K562 (cell line): ENCODE measurements around the gene MICOS13. TPM values are rescaled to one million over a fixed set of nuclear protein-coding genes. Genes with fewer than 3 reads are reported as not detected.

Experiments used
- AFF4 ChIP-seq: sonication (generic); formaldehyde crosslinking; IDR thresholded peaks from 2 replicates; pipeline ENCODE4 v1.8.0; 2023; ENCODE audit warnings: mild to moderate bottlenecking, missing genetic modification reagents
- ATF6 ChIP-seq: sonication (generic); formaldehyde crosslinking; IDR thresholded peaks from 2 replicates; pipeline ENCODE4 v1.4.0; 2020; ENCODE audit warnings: mild to moderate bottlenecking, missing genetic modification reagents
- CHD2 ChIP-seq: IDR thresholded peaks from 2 replicates; pipeline ENCODE4 v1.6.1; 2011; ENCODE audit warnings: low read depth, low read length
- CREB1 ChIP-seq, 2 experiments: sonication (generic) in 1 of 2; formaldehyde crosslinking in 1 of 2; IDR thresholded peaks; 2 replicates each; pipeline versions ENCODE4 v1.6.1 to v1.8.0; 2012 to 2022; ENCODE audit warnings: inconsistent platforms in 1 of 2, mild to moderate bottlenecking in 1 of 2, missing genetic modification reagents in 1 of 2, moderate library complexity in 1 of 2
- HDAC6 ChIP-seq: IDR thresholded peaks from 2 replicates; pipeline ENCODE4 v1.6.1; 2012; ENCODE audit warnings: low read depth, mild to moderate bottlenecking, control low read depth, inconsistent platforms, low read length, moderate library complexity
- HNRNPL ChIP-seq: fragments of 200-400 bp; formaldehyde crosslinking; IDR thresholded peaks from 2 replicates; pipeline ENCODE4 v1.6.1; 2017; ENCODE audit warnings: low read depth, mild to moderate bottlenecking, low read length
- KDM4B ChIP-seq, 2 experiments: fragments of 450-650 bp in 1 of 2; sonication (generic) in 1 of 2; IDR thresholded peaks; 2 replicates each; pipeline ENCODE4 v1.6.1; 2016 to 2017; ENCODE audit warnings: borderline replicate concordance in 2 of 2, antibody characterized with exemption in 1 of 2, low read depth in 1 of 2, mild to moderate bottlenecking in 1 of 2
- NR4A1 ChIP-seq, 2 experiments: fragments of 250-450 bp in 1 of 2; fragments of 450-650 bp in 1 of 2; sonication (Bioruptor Pico) in 1 of 2; IDR thresholded peaks; 2 replicates each; pipeline versions ENCODE4 v1.4.0 to v1.6.1; 2016 to 2020; ENCODE audit warnings: mild to moderate bottlenecking in 2 of 2, missing compliant biosample characterization in 1 of 2, missing genetic modification characterization in 1 of 2, moderate library complexity in 1 of 2
- POLR2AphosphoS2 ChIP-seq: IDR thresholded peaks from 2 replicates; pipeline ENCODE4 v1.6.1; 2012; ENCODE audit warnings: low read length, improper control_type of control experiment
- PRPF4 ChIP-seq: fragments of 200-400 bp; formaldehyde crosslinking; IDR thresholded peaks from one replicate; pipeline ENCODE4 v1.6.1; 2017; ENCODE audit warnings: low read length, low read depth, mild to moderate bottlenecking; ENCODE audit not compliant: insufficient read depth, poor library complexity, severe bottlenecking
- STAT5B ChIP-seq: fragments of 250-450 bp; sonication (Bioruptor Pico); IDR thresholded peaks from 2 replicates; pipeline ENCODE4 v1.8.0; 2021; ENCODE audit warnings: mild to moderate bottlenecking, inconsistent platforms
- SUPT5H ChIP-seq: fragments of 450-650 bp; IDR thresholded peaks from 2 replicates; pipeline ENCODE4 v1.6.1; 2016
- TEAD1 ChIP-seq, 2 experiments: fragments of 450-650 bp in 1 of 2; sonication (generic) in 1 of 2; formaldehyde crosslinking; IDR thresholded peaks; 2 replicates each; pipeline versions ENCODE4 v1.4.0 to v1.8.0; 2020 to 2022; ENCODE audit warnings: mild to moderate bottlenecking in 2 of 2, missing genetic modification reagents in 1 of 2
- ZBTB7A ChIP-seq: IDR thresholded peaks from 2 replicates; pipeline ENCODE4 v1.6.1; 2011; ENCODE audit warnings: low read depth, mild to moderate bottlenecking, low read length, moderate library complexity, borderline replicate concordance; ENCODE audit not compliant: control insufficient read depth
- ZC3H4 ChIP-seq: sonication (generic); formaldehyde crosslinking; IDR thresholded peaks from 2 replicates; pipeline ENCODE4 v1.9.0; 2021; ENCODE audit warnings: missing genetic modification reagents, borderline replicate concordance
- polyA plus RNA-seq, 8 experiments: library from polyadenylated mRNA; depleted of rRNA in 4 of 8; stranded (reverse) in 5 of 8; unstranded in 3 of 8; fragments of >200 nt; fragmentation: Nextera tagmentation in 2 of 8; fragmentation: Illumina TruSeq in 1 of 8; extraction: Ambion mirVana in 2 of 8; extraction: Trizol in 1 of 8; gene quantifications; 2 replicates each; pipeline versions ENCODE4 v1.2.1 to v1.2.3, GENCODE V29; 2011 to 2014; ENCODE audit warnings: inconsistent platforms in 1 of 8, missing spikeins in 1 of 8
- total RNA-seq, 7 experiments: library from RNA; depleted of rRNA in 6 of 7; stranded (reverse); fragments of >200 nt in 6 of 7; fragmentation: Illumina TruSeq in 2 of 7; extraction: Trizol in 2 of 7; gene quantifications; 2 replicates each; pipeline versions ENCODE4 v1.2.1 to v1.2.3, GENCODE V29; 2011 to 2021; ENCODE audit warnings: low replicate concordance in 1 of 7
- TF ChIP-seq, protein P1 (sequence below): fragments of 250-450 bp; sonication (Bioruptor Pico); IDR thresholded peaks from 2 replicates; pipeline ENCODE4 v1.9.0; 2021; ENCODE audit warnings: mild to moderate bottlenecking, inconsistent platforms

MICOS13 gene
- total and polyA plus RNA-seq, 9 of the 15 experiments (the other 6 are each of a cell fraction or from before 2014, with no cell fraction given): 15.5 to 220 (median 49.4) TPM

DNA sequence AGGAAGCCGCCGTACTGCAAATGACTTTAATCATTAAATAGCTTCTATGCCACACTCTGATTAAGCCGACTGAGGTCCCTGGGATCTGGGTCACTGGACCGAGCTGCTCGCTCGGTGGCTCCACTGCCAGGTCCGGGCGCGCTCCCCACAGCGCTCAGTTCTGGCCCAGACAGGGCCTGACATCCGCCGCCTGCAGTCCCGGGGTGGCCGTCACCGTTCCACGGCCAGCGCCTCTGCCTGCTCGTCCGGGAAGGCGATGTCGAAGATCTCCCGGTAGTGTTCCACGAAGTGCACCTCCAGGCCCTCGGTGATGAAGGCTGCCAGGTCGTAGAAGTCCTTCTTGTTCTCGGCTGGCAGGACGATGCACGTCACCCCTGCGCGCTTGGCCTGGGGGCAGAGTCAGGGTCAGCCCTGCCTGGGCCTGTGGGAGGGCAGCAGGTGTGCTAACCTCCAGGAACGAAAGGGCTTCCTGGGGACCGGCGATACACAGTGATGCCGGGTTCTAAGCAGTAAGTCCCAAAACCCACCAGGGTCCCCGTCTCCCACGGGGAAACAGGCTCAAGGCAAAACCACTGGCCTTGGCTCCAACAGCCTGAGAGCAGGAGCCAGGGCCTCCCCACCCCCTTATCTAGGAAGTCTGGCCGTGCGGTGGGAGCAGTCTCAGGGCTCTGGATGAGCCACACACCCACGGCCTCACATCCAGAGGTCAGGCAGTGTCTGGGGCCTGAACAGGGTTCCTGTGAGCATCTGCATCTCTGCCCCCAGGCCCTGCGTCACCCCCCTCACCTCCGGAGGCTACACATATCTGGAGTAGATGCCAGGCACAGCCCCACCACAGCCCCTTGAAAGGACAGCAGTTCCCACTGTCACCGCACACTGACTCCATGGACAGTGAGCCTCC is 11.8 kb upstream of the MICOS13 start (continued):
- TF ChIP-seq HNRNPL: peak; percentile 62; the same call in 1 of the 2 replicates
- TF ChIP-seq CREB1 (IDR thresholded peaks at IDR 0.05): peak; percentile 9
- TF ChIP-seq CREB1 (CRISPR knock-in tag; IDR thresholded peaks at IDR 0.05): 0 out of 2 replicates have a peak, but pooled peaks have one; percentile 27
- TF ChIP-seq HDAC6: peak; percentile 62; the same call in 1 of the 2 replicates
- TF ChIP-seq AFF4 (CRISPR knock-in tag): peak; percentile 69; the same call in 1 of the 2 replicates
- TF ChIP-seq ZC3H4: peak; percentile 81; the same call in 1 of the 2 replicates
- 0 out of 4 replicates have a peak, but pooled peaks of 1 of the 2 experiments have one; percentile 10 for TF ChIP-seq KDM4B (IDR thresholded peaks at IDR 0.05; ENCODE audit: borderline replicate concordance in 2 of 2, low read depth in 1 of 2)
- 0 out of 2 replicates have a peak, but pooled peaks have one; percentile 17 for TF ChIP-seq ZBTB7A
- no peak for TF ChIP-seq STAT5B (CRISPR knock-in tag)
- TF ChIP-seq, protein P1, sequence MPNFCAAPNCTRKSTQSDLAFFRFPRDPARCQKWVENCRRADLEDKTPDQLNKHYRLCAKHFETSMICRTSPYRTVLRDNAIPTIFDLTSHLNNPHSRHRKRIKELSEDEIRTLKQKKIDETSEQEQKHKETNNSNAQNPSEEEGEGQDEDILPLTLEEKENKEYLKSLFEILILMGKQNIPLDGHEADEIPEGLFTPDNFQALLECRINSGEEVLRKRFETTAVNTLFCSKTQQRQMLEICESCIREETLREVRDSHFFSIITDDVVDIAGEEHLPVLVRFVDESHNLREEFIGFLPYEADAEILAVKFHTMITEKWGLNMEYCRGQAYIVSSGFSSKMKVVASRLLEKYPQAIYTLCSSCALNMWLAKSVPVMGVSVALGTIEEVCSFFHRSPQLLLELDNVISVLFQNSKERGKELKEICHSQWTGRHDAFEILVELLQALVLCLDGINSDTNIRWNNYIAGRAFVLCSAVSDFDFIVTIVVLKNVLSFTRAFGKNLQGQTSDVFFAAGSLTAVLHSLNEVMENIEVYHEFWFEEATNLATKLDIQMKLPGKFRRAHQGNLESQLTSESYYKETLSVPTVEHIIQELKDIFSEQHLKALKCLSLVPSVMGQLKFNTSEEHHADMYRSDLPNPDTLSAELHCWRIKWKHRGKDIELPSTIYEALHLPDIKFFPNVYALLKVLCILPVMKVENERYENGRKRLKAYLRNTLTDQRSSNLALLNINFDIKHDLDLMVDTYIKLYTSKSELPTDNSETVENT (CRISPR knock-in tag): no peak
- peak; percentile 78 for TF ChIP-seq SUPT5H
- no peak for TF ChIP-seq NR4A1 (CRISPR knock-in tag; IDR thresholded peaks at IDR 0.05)
- TF ChIP-seq NR4A1 (tag; IDR thresholded peaks at IDR 0.05): 0 out of 2 replicates have a peak, but pooled peaks have one; percentile 32
- TF ChIP-seq POLR2AphosphoS2: peak; percentile 37
- TF ChIP-seq TEAD1 (CRISPR knock-in tag; IDR thresholded peaks at IDR 0.05): peak in 1 of 2 experiments; percentile 53; a peak in 1 of 4 replicates
- peak; percentile 20 for TF ChIP-seq PRPF4
- TF ChIP-seq ATF6 (CRISPR knock-in tag): no peak
- TF ChIP-seq CHD2: peak; percentile 28; the same call in 1 of the 2 replicates
